TTC549 (cell line): ENCODE measurements around the gene FGF22.
"Not testable (repeated sequence)": the region's sequence is repeated elsewhere in the genome, so short reads cannot be mapped to it uniquely, and the experiment has no call there.

Source experiments
- FAIRE-seq: peaks from 2 replicates; lab custom pipeline; 2012; peaks lifted over from hg19 to GRCh38; lab: Jason Lieb, UNC

The FGF22 gene

GRCh38 chr19:639253-640160 lies at the start of gene FGF22:
TSS of gene FGF22 (plus strand) at chr19:639879. CDS start at chr19:639926, 47 bp downstream.
- FAIRE-seq = no peak

GRCh38 chr19:590396-590745 lies 49.3 kb upstream of the FGF22 start:
- no peak for FAIRE-seq

GRCh38 chr19:590750-591098 lies 49.0 kb upstream of the FGF22 start:
- FAIRE-seq = no peak

- no peak for FAIRE-seq
These were observed 48.4 kb upstream of the FGF22 start for GRCh38 chr19:591099-591958.

DNA sequence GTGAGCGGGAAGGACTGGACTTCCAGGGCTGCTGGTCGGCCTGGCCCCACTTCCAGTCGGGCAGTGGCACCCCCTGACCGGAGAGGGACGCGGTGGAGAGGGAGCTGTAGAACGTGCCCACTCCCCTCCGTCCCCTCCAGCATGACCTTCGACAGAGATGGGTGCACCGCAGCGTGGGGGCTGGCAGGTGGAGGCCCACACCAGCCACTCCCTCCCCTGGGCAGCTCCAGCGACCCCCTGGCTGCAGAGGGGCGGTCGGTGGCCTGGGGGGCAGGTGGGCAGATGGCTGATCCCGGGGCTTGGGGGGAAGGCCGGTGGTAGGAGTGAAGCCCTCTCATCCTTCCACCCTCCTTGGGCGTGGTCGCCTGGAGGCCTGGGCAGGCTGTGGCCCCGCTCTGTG lies 47.6 kb upstream of the FGF22 start:
- FAIRE-seq = no peak

GRCh38 chr19:593055-593454 lies 46.6 kb upstream of the FGF22 start:
- no peak for FAIRE-seq

DNA sequence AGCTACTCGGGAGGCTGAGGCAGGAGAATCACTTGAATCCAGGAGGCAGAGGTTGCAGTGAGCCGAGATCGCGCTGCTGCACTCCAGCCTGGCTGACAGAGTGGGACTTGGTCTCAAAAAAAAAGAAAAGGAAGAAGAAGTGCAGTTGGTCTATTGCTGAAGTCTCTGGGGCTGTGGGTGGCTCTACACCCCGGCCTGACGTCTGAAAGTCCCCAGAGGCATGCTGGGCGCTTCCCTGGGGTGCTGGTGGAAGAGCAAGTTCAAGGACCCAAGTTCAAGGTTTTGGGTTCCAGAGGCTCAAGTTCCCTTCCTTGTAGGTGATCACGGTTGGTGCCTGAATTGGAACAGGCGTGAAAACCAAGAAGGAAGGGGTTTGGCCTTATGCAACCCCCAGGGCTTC lies 46.2 kb upstream of the FGF22 start:
- FAIRE-seq = no peak

DNA sequence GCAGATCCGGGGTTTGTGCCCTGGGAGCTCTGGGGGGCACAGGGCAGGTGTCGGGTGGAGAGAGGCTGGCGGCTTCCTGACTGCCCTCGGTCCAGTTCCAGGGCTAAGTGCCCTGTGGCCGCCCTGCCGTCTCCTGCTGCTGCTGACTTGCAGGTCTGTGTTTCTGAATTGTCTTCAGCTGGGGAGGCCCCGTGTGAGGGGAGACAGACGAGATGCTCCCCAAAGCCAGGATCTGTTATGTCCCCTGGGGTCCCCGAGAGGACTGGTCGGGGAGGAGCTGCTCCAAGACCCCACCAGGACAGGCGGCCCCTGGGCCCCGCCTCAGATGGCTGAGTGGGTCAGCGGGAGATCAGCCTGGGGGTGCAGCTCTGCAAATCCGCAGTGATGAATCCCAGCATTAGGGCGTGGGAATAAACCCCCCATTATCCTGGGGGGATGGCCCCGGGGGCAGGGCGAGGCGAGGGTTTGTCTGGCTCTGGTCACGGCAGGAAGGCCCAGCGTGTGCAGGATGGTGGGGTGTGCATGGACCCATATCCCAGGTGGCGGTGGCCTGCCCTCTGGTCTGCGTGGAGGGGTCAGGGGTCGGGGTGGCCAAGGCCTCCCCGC lies 45.3 kb upstream of the FGF22 start:
- FAIRE-seq = no peak

GRCh38 chr19:595326-596262 lies 44.1 kb upstream of the FGF22 start:
- no peak for FAIRE-seq

GRCh38 chr19:596263-596655 lies 43.4 kb upstream of the FGF22 start:
- no peak for FAIRE-seq

DNA sequence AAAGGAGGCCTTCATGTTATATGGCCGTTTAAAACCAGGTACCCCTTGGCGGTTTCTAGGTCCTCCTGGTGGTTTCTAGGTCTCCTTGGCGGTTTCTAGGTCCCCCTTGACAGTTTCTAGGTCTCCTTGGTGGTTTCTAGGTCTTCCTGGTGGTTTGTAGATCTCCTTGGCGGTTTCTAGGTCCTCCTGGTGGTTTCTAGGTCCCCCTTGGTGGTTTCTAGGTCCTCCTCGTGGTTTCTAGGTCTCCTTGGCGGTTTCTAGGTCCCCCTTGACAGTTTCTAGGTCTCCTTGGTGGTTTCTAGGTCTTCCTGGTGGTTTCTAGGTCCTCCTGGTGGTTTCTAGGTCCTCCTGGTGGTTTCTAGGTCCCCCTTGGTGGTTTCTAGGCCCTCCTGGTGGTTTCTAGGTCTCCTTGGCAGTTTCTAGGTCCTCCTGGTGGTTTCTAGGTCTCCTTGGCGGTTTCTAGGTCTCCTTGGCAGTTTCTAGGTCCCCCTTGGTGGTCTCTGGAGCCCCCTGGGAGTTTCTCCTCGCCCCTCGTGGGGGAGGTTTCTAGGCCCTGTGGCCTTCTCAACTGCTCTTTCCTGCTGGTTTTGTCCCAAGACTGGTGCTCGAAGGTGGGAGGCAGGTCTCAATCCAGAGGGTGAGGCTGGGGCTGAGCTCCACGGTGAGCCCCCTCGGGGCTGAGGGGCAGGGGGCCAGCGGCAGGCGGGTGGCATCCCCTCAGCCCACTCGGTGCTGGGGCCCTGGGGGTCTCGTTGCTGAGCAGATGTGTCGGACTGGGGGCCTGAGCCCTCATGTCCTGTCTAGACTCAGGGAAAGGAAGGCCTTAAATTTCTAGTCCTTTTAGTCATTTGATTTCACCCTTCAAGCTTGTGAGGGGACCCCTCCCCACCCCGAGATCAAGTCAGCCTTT lies 42.0 kb upstream of the FGF22 start:
- no peak for FAIRE-seq

GRCh38 chr19:601310-601709 lies 38.4 kb upstream of the FGF22 start:
- FAIRE-seq = no peak

DNA sequence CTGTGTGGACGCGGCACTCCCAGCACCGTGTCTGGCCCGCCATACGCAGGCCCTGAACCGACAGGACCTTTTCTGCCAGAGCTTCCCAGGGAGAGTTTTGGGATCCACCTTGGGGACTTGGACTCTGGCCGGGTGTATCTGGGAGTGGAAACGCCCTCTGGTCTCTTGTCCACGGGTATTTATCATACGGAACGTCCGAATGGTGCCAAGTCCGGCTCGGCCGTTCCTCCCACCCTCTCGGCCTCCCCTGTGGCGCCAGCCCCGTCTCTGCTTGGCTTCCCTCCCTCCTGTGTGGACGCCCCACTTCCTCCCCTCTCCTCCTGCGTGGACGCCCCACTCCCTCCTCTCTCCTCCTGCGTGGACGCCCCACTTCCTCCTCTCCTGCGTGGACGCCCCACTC lies 37.9 kb upstream of the FGF22 start:
- FAIRE-seq = no peak

- no peak for FAIRE-seq
These were observed 37.0 kb upstream of the FGF22 start for GRCh38 chr19:602391-603301.

DNA sequence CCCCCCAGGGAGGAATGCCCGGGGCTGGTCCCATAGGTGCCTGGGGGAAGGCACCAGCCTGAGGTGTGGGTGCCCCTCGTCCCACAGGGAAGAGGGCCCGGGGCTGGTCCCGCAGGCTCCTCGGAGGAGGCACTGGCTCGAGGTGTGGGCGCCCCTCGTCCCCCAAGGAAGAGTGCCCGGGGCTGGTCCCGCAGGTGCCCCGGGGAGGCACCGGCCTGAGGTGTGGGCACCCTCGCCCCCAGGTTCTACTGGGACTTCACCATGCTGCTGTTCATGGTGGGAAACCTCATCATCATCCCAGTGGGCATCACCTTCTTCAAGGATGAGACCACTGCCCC lies 36.4 kb upstream of the FGF22 start:
- FAIRE-seq = not testable (repeated sequence)

DNA sequence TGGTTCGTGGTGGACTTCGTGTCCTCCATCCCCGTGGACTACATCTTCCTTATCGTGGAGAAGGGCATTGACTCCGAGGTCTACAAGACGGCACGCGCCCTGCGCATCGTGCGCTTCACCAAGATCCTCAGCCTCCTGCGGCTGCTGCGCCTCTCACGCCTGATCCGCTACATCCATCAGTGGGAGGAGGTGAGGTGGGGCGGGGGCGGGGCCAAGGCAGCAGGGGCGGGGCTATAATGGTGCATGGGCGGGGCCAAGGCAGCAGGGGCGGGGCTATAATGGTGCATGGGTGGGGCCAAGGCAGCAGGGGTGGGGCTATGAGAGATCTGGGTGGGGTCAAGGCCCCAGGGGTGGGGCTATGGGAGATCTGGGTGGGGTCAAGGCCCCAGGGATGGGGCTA lies 35.9 kb upstream of the FGF22 start:
- FAIRE-seq = not testable (repeated sequence)

DNA sequence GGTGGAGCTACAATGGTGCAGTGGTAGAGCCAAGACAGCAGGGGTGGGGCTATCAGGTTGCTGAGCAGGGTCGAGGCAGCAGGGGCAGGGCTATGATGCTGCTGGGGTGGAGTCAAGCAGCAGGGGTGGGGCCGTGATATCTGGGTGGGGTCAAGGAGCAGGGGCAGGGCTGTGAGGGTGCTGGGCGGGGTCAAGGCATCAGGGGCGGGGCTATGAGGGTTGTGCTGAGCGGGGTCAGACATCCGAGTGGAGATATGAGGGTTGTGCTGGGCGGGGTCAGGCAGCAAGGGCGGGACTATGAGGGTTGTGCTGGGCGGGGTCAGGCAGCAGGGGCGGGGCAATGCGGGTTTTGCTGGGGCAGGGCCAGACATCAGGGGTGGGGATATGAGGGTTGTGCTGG lies 35.3 kb upstream of the FGF22 start:
- FAIRE-seq = no peak

GRCh38 chr19:605061-605971 lies 34.4 kb upstream of the FGF22 start:
- not testable (repeated sequence) for FAIRE-seq
